Occipital lobe (tissue), 2 donors: Measurements from ENCODE around the gene TNNT2. TPM values are rescaled to one million over a fixed set of nuclear protein-coding genes. Genes with fewer than 3 reads are reported as not detected.

Experiments used
- DNase-seq: peaks from one replicate; lab custom pipeline; 2025; lab: John Stamatoyannopoulos, UW
- total RNA-seq: library from RNA; depleted of rRNA; stranded (reverse); fragments of >200 nt; gene quantifications from one replicate; pipeline ENCODE4 v1.2.3, GENCODE V29; 2014

The TNNT2 gene
- total RNA-seq, 1 donor from 2014 or later, result not detected

- no peak for DNase-seq
Measured at GRCh38 chr1:201335174-201335870, 42.2 kb downstream of the TNNT2 start.

- no peak for DNase-seq
Measured at GRCh38 chr1:201334325-201335173, 42.9 kb downstream of the TNNT2 start.

GRCh38 chr1:201332616-201333335 lies 44.7 kb downstream of the TNNT2 start:
- DNase-seq, result no peak

- no peak for DNase-seq
Measured at GRCh38 chr1:201332021-201332420, 45.5 kb downstream of the TNNT2 start.

- DNase-seq, result no peak
Measured at GRCh38 chr1:201331166-201331565, 46.3 kb downstream of the TNNT2 start.

DNA sequence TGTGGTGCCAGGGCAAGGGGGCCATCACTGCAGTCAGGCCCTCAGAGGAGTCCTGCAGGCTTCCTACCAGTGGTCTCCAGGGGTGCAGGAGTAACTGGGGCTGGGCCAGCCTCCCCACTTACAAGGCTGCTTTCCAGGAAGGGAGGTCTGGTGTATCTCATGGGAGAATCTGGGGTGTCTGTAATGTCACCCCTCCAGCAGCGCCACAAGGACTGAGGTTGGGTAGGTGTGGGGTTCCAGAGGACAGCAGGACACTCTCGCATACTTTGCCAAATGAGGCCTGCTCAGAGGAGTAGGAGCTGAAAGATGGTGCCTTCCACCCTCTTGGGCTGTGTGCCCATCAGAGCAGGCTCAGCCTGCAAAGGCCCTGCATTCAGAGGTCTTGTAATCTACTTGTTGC lies 46.9 kb downstream of the TNNT2 start:
- no peak for DNase-seq

DNA sequence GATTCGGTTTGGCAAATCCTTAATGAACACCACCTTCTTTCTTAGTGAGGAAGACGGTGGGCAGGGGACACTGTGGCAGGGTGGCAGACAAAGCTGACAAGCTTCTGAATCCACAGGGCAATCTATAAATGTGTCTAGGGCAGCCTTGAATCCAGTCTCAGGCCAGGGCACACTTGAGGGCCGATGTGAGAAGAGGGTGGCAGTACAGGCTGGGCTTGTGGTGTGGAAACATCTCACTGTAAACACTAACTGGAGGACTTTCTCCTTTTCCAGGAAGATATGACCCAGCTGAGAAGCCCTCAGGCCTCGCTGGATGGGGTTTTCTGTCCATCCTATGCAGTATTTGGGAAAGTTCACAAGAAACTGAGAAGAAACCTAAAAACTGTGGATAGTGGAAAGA lies 47.7 kb downstream of the TNNT2 start:
- DNase-seq, result no peak

- DNase-seq, result no peak
Measured at GRCh38 chr1:201329286-201329685, 48.2 kb downstream of the TNNT2 start.

- no peak for DNase-seq
Measured at GRCh38 chr1:201328576-201328975, 48.9 kb downstream of the TNNT2 start.

DNA sequence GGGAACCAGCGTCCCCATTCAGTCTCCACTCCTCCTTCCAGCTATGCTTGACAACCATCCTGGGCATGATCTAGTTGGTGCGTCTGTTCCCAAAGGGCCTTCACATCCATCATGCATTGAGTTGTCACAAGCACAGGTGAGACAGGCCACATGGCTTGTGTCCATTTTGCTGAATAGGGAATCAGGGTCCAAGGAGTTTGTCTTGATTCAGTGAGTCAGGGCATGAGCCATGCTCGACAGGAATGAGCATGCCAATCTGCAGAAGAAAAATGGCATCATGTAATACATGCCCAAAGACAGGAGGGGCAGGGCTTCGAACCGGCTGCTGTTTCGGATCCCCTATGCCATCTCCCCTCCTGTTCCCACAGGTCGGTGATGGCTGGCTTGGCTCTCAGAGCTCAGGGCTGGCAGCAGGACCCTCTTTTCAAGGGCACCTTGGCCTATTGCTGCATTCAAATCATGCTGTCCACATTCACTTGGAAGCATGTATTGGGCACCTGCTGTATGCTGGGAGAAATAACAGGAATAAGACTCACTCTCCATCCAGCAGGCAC lies 49.7 kb downstream of the TNNT2 start:
- DNase-seq, result no peak

GRCh38 chr1:201326710-201327109 lies 50.8 kb downstream of the TNNT2 start:
- no peak for DNase-seq

- no peak for DNase-seq
Measured at GRCh38 chr1:201325678-201326060, 51.8 kb downstream of the TNNT2 start.

DNA sequence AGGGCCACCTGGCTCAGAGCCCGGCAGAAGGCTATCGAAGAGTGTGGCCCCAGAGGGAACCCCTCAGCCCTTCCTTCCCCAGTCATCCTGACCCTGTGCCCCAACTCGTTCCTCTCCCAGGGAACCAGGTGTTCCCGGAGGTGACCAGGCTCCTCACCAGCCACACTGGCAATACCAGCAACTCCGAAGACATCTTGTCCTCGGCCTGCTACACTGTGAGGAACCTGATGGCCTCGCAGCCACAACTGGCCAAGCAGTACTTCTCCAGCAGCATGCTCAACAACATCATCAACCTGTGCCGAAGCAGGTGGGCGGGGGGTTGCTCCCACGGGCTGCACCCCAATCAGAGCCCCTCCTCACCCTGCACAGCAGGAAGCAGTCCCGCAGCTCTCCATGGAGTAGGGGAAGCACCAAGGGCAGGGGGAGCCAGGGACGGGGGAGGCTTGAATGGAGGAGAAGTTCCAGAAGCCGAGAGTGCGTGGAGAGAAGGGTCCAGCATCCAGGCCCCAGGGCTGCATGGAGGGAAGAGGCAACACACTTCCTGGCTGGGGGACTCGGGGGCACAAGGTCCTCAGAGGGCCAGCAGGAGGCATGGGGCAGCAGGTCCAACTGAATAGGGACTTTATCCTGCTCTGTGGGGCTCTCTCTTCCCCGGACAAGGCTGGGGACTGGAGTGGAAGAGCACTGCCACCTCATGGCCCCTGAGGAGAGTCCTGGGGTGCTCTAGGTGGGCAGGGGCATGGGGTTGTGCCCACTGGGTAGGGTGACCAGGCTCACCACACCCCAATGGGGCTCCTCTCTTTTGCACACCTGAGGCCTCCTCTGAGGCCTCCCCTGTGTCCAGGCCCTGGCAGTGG lies 52.4 kb downstream of the TNNT2 start:
- DNase-seq, result no peak

- DNase-seq, result no peak
Measured at GRCh38 chr1:201324306-201324705, 53.2 kb downstream of the TNNT2 start.

- no peak for DNase-seq
Measured at GRCh38 chr1:201322653-201323510, 54.6 kb downstream of the TNNT2 start.

- no peak for DNase-seq
Measured at GRCh38 chr1:201321826-201322390, 55.6 kb downstream of the TNNT2 start.

DNA sequence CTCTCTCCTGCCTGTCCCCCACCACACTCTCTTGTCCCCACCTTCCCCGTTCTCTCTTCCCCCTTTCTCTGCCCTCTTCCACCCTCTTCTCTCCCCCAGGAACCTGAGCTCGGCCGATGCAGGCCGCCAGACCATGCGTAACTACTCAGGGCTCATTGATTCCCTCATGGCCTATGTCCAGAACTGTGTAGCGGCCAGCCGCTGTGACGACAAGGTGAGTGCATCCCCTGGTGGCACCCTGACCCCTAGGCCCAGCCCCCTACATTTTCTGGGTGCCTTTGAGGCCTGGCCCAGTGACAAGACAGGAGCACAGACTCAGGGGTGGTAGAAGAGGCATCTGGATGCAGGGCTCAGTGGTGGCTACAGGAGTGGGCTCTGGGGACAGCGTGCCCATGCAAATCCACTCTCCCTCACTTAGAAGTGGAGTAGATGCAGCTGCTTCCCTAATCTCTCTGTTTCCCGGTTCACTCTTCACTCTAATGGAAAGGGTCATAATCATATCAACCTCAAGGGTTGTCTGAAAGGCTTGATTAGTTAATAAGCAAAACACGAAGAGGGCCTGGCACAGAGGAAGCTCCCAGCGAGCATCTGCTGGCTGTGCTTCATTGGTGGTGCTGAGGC lies 57.2 kb downstream of the TNNT2 start:
- no peak for DNase-seq

DNA sequence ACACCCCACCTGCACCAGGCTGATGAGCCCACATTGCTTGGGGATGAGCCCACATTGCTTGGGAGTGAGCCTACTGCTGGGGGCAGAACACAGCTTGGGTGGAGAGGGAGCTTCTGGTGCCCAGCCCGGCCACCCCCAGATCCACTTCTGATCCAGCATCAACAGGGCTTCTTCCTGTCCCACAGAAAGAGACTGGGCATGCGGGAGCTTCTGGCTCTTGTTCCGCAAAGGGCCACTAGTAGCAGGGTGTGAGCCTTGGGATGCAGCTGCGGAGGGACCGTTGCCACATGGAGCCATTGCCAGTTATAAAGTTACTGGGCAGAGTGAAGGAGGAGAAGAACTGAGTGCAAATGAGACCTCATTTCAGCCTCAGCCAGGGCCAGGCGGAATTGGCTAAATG lies 57.8 kb downstream of the TNNT2 start:
- DNase-seq, result no peak
